HG03558 (cell line): Measurements from ENCODE around the gene MRPS33.
"Not testable (repeated sequence)": the region's sequence is repeated elsewhere in the genome, so short reads cannot be mapped to it uniquely, and the experiment has no call there.

Source experiments
- ATAC-seq: cut with Tn5 transposase; IDR thresholded peaks from one replicate; pipeline ENCODE4 v1.9.1; 2021; ENCODE audit warnings: moderate number of reproducible peaks; ENCODE audit not compliant: unreplicated experiment; ENCODE audit errors: extremely low read depth

Gene MRPS33

GRCh38 chr7:140956997-140957396 is 57.8 kb downstream of the MRPS33 start:
- ATAC-seq, result not testable (repeated sequence)
